ENCODE data around the gene CFAP299.

Gene CFAP299

GRCh38 chr4:80498725-80499124 is 163.2 kb downstream of the CFAP299 start:
- H3K36me3 ChIP-seq (ENCODE audit: insufficient read depth, insufficient read length, low read length), result no peaks in the 10 kb centered on the region
- no peak for DNase-seq (ENCODE audit: low read depth, low spot score)
- H3K4me3 ChIP-seq (ENCODE audit: insufficient read length, low read depth), result no peak overlapping the region
- H3K27me3 ChIP-seq (ENCODE audit: insufficient read depth, insufficient read length), result no peaks in the 10 kb centered on the region
- TF ChIP-seq ZNF274 (IDR thresholded peaks at IDR 0.05; ENCODE audit: low read depth, low read length) (no peak), YY1 (IDR thresholded peaks at IDR 0.05; ENCODE audit: insufficient read depth, insufficient read length) (no peak), SUZ12 (IDR thresholded peaks at IDR 0.05; ENCODE audit: extremely low read depth, insufficient read depth, insufficient read length) (no peak)
- peaks cover 32% of the 10 kb centered on the region; the same call in 1 of the 2 replicates for H3K9me3 ChIP-seq (ENCODE audit: insufficient read depth, low read length)
- no peaks in the 10 kb centered on the region for H3K4me1 ChIP-seq (ENCODE audit: insufficient read depth, insufficient read length)
- H3K9ac ChIP-seq (ENCODE audit: insufficient read length, low read depth), result no peak overlapping the region

GRCh38 chr4:80500613-80501012 is 165.1 kb downstream of the CFAP299 start:
- Histone ChIP-seq H3K36me3 (ENCODE audit: insufficient read depth, insufficient read length, low read length) (no peaks in the 10 kb centered on the region), H3K9ac (ENCODE audit: insufficient read length, low read depth) (no peak overlapping the region), H3K27me3 (ENCODE audit: insufficient read depth, insufficient read length) (no peaks in the 10 kb centered on the region), H3K9me3 (ENCODE audit: insufficient read depth, low read length) (peaks cover 18% of the 10 kb centered on the region; the same call in 1 of the 2 replicates), H3K4me1 (ENCODE audit: insufficient read depth, insufficient read length) (no peaks in the 10 kb centered on the region), H3K4me3 (ENCODE audit: insufficient read length, low read depth) (no peak overlapping the region)
- DNase-seq (ENCODE audit: low read depth, low spot score), result no peak
- no peak for TF ChIP-seq SUZ12 (IDR thresholded peaks at IDR 0.05; ENCODE audit: extremely low read depth, insufficient read depth, insufficient read length)
- TF ChIP-seq ZNF274 (IDR thresholded peaks at IDR 0.05; ENCODE audit: low read depth, low read length), result no peak
- no peak for TF ChIP-seq YY1 (IDR thresholded peaks at IDR 0.05; ENCODE audit: insufficient read depth, insufficient read length)

- Histone ChIP-seq H3K4me3 (ENCODE audit: insufficient read length, low read depth) (no peak overlapping the region), H3K27me3 (ENCODE audit: insufficient read depth, insufficient read length) (no peaks in the 10 kb centered on the region), H3K9me3 (ENCODE audit: insufficient read depth, low read length) (no peaks in the 10 kb centered on the region), H3K9ac (ENCODE audit: insufficient read length, low read depth) (no peak overlapping the region), H3K4me1 (ENCODE audit: insufficient read depth, insufficient read length) (no peaks in the 10 kb centered on the region), H3K36me3 (ENCODE audit: insufficient read depth, insufficient read length, low read length) (no peaks in the 10 kb centered on the region)
- TF ChIP-seq YY1 (IDR thresholded peaks at IDR 0.05; ENCODE audit: insufficient read depth, insufficient read length), result no peak
- TF ChIP-seq SUZ12 (IDR thresholded peaks at IDR 0.05; ENCODE audit: extremely low read depth, insufficient read depth, insufficient read length), result no peak
- TF ChIP-seq ZNF274 (IDR thresholded peaks at IDR 0.05; ENCODE audit: low read depth, low read length), result no peak
- no peak for DNase-seq (ENCODE audit: low read depth, low spot score)
Measured at GRCh38 chr4:80507077-80507476, 171.5 kb downstream of the CFAP299 start.

GRCh38 chr4:80507507-80507906 is 172.0 kb downstream of the CFAP299 start:
- Histone ChIP-seq H3K9me3 (ENCODE audit: insufficient read depth, low read length) (no peaks in the 10 kb centered on the region), H3K4me3 (ENCODE audit: insufficient read length, low read depth) (no peak overlapping the region), H3K27me3 (ENCODE audit: insufficient read depth, insufficient read length) (no peaks in the 10 kb centered on the region), H3K9ac (ENCODE audit: insufficient read length, low read depth) (no peak overlapping the region), H3K36me3 (ENCODE audit: insufficient read depth, insufficient read length, low read length) (no peaks in the 10 kb centered on the region), H3K4me1 (ENCODE audit: insufficient read depth, insufficient read length) (no peaks in the 10 kb centered on the region)
- no peak for TF ChIP-seq YY1 (IDR thresholded peaks at IDR 0.05; ENCODE audit: insufficient read depth, insufficient read length)
- TF ChIP-seq ZNF274 (IDR thresholded peaks at IDR 0.05; ENCODE audit: low read depth, low read length), result no peak
- no peak for TF ChIP-seq SUZ12 (IDR thresholded peaks at IDR 0.05; ENCODE audit: extremely low read depth, insufficient read depth, insufficient read length)
- no peak for DNase-seq (ENCODE audit: low read depth, low spot score)

DNA sequence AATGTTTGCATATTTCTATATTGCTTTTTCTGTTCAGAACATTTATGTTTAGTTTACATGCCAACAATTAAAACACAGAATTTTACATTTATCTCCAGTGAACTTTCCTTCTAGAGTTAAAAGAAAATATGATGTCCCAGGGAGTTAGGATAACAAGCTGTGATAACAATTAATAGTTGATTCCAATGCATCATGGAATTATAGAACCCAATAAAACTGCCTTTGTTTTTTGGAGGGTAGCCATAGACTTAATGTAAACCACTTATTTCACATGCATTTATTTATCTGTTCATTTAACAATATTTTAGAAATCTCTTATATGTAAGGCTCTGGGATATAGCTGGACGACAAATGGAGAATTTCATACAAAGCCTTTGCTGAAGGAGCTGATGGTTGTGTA is 180.0 kb downstream of the CFAP299 start:
- no peak overlapping the region for H3K9ac ChIP-seq (ENCODE audit: insufficient read length, low read depth)
- no peaks in the 10 kb centered on the region for H3K4me1 ChIP-seq (ENCODE audit: insufficient read depth, insufficient read length)
- no peak for DNase-seq (ENCODE audit: low read depth, low spot score)
- no peak for TF ChIP-seq YY1 (IDR thresholded peaks at IDR 0.05; ENCODE audit: insufficient read depth, insufficient read length)
- TF ChIP-seq ZNF274 (IDR thresholded peaks at IDR 0.05; ENCODE audit: low read depth, low read length), result no peak
- H3K27me3 ChIP-seq (ENCODE audit: insufficient read depth, insufficient read length), result no peaks in the 10 kb centered on the region
- H3K9me3 ChIP-seq (ENCODE audit: insufficient read depth, low read length), result no peaks in the 10 kb centered on the region
- H3K4me3 ChIP-seq (ENCODE audit: insufficient read length, low read depth), result no peak overlapping the region
- no peaks in the 10 kb centered on the region for H3K36me3 ChIP-seq (ENCODE audit: insufficient read depth, insufficient read length, low read length)

DNA sequence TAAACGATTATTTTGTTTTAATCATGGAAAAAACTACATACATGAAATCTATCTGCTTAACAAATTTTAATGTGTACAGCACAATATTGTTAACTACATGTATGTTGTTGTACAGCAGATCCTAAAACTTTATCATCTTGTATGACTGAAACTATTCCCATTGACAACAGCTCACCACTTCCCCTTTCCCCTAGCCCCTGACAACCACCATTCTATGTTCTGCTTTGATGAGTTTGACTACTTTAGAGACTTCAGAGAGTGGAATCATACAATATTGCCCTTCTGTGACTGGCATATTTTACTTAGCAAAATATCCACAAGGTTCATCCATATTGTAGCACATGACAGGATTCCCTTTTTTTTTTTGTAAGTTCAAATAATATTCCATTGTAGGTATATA is 185.9 kb downstream of the CFAP299 start:
- Histone ChIP-seq H3K4me1 (ENCODE audit: insufficient read depth, insufficient read length) (no peaks in the 10 kb centered on the region), H3K36me3 (ENCODE audit: insufficient read depth, insufficient read length, low read length) (no peaks in the 10 kb centered on the region), H3K9me3 (ENCODE audit: insufficient read depth, low read length) (no peaks in the 10 kb centered on the region), H3K27me3 (ENCODE audit: insufficient read depth, insufficient read length) (no peaks in the 10 kb centered on the region), H3K9ac (ENCODE audit: insufficient read length, low read depth) (no peak overlapping the region), H3K4me3 (ENCODE audit: insufficient read length, low read depth) (no peak overlapping the region)
- TF ChIP-seq ZNF274 (IDR thresholded peaks at IDR 0.05; ENCODE audit: low read depth, low read length) (no peak), YY1 (IDR thresholded peaks at IDR 0.05; ENCODE audit: insufficient read depth, insufficient read length) (no peak), SUZ12 (IDR thresholded peaks at IDR 0.05; ENCODE audit: extremely low read depth, insufficient read depth, insufficient read length) (no peak)
- no peak for DNase-seq (ENCODE audit: low read depth, low spot score)

DNA sequence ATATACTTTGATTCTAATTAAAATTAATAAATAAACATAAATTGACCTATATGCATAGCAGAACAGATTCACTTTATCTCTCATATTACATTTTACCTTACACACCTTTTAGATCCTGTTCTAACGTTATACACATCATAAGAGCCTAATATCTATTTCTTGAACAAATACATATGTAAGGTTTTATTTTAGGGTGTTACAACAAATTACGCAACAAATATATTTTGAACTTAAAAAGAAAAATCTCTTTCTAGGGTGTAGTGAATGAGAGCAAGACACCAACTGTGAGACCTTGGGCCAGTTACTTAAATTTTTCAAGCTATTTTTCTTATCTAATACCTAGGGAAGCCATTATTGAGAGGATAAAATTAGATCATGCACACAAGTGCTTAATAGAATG is 191.2 kb downstream of the CFAP299 start:
- no peak for TF ChIP-seq SUZ12 (IDR thresholded peaks at IDR 0.05; ENCODE audit: extremely low read depth, insufficient read depth, insufficient read length)
- no peak for TF ChIP-seq YY1 (IDR thresholded peaks at IDR 0.05; ENCODE audit: insufficient read depth, insufficient read length)
- no peaks in the 10 kb centered on the region for H3K4me1 ChIP-seq (ENCODE audit: insufficient read depth, insufficient read length)
- no peaks in the 10 kb centered on the region for H3K27me3 ChIP-seq (ENCODE audit: insufficient read depth, insufficient read length)
- H3K36me3 ChIP-seq (ENCODE audit: insufficient read depth, insufficient read length, low read length), result no peaks in the 10 kb centered on the region
- no peaks in the 10 kb centered on the region for H3K9me3 ChIP-seq (ENCODE audit: insufficient read depth, low read length)
- no peak overlapping the region for H3K9ac ChIP-seq (ENCODE audit: insufficient read length, low read depth)
- DNase-seq (ENCODE audit: low read depth, low spot score), result no peak
- no peak overlapping the region for H3K4me3 ChIP-seq (ENCODE audit: insufficient read length, low read depth)

GRCh38 chr4:80529026-80529425 is 193.5 kb downstream of the CFAP299 start:
- no peaks in the 10 kb centered on the region for H3K4me1 ChIP-seq (ENCODE audit: insufficient read depth, insufficient read length)
- no peak for TF ChIP-seq YY1 (IDR thresholded peaks at IDR 0.05; ENCODE audit: insufficient read depth, insufficient read length)
- TF ChIP-seq ZNF274 (IDR thresholded peaks at IDR 0.05; ENCODE audit: low read depth, low read length), result no peak
- no peak for TF ChIP-seq SUZ12 (IDR thresholded peaks at IDR 0.05; ENCODE audit: extremely low read depth, insufficient read depth, insufficient read length)
- no peak for DNase-seq (ENCODE audit: low read depth, low spot score)

More at GRCh38 chr4:80529026-80529425, 193.5 kb downstream of the CFAP299 start:
- Histone ChIP-seq H3K36me3 (ENCODE audit: insufficient read depth, insufficient read length, low read length) (no peaks in the 10 kb centered on the region), H3K9ac (ENCODE audit: insufficient read length, low read depth) (no peak overlapping the region), H3K4me3 (ENCODE audit: insufficient read length, low read depth) (no peak overlapping the region), H3K9me3 (ENCODE audit: insufficient read depth, low read length) (no peaks in the 10 kb centered on the region), H3K27me3 (ENCODE audit: insufficient read depth, insufficient read length) (no peaks in the 10 kb centered on the region)
